ENCODE data around the gene TMEM132A. TPM values are rescaled to one million over a fixed set of nuclear protein-coding genes. Genes with fewer than 3 reads are reported as not detected.
"Not testable (repeated sequence)": the region's sequence is repeated elsewhere in the genome, so short reads cannot be mapped to it uniquely, and the experiment has no call there.

Gene TMEM132A
- total RNA-seq, 1 donor from 2014 or later: 113 TPM

GRCh38 chr11:60906132-60906972, 17.9 kb upstream of the TMEM132A start, which contains the start of gene PRPF19:
TSS of gene PRPF19 (minus strand) at chr11:60906585. CDS start at chr11:60906382, 203 bp downstream.
- TF ChIP-seq, protein P1, sequence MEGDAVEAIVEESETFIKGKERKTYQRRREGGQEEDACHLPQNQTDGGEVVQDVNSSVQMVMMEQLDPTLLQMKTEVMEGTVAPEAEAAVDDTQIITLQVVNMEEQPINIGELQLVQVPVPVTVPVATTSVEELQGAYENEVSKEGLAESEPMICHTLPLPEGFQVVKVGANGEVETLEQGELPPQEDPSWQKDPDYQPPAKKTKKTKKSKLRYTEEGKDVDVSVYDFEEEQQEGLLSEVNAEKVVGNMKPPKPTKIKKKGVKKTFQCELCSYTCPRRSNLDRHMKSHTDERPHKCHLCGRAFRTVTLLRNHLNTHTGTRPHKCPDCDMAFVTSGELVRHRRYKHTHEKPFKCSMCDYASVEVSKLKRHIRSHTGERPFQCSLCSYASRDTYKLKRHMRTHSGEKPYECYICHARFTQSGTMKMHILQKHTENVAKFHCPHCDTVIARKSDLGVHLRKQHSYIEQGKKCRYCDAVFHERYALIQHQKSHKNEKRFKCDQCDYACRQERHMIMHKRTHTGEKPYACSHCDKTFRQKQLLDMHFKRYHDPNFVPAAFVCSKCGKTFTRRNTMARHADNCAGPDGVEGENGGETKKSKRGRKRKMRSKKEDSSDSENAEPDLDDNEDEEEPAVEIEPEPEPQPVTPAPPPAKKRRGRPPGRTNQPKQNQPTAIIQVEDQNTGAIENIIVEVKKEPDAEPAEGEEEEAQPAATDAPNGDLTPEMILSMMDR (IDR thresholded peaks at IDR 0.05): no peak
- Mint-ChIP-seq H3K4me1 (ENCODE audit: unreplicated experiment) (peaks cover 26% of the 10 kb centered on the region), H3K36me3 (ENCODE audit: unreplicated experiment) (peaks cover 4% of the 10 kb centered on the region), H3K4me3 (ENCODE audit: unreplicated experiment) (peak within 1 kb of the TSS; percentile 89), H3K27ac (ENCODE audit: unreplicated experiment) (peak within 1 kb of the TSS; percentile 93), H3K9me3 (ENCODE audit: unreplicated experiment) (no peaks in the 10 kb centered on the region), H3K27me3 (ENCODE audit: unreplicated experiment) (peaks cover 18% of the 10 kb centered on the region)
- DNase-seq (ENCODE audit: extremely low spot score, unreplicated experiment): peak; percentile 99

GRCh38 chr11:60908803-60909202, 15.5 kb upstream of the TMEM132A start:
- DNase-seq (ENCODE audit: extremely low spot score, unreplicated experiment): no peak
- Mint-ChIP-seq H3K27me3 (ENCODE audit: unreplicated experiment) (peaks cover 18% of the 10 kb centered on the region), H3K36me3 (ENCODE audit: unreplicated experiment) (no peaks in the 10 kb centered on the region), H3K4me1 (ENCODE audit: unreplicated experiment) (peaks cover 46% of the 10 kb centered on the region), H3K27ac (ENCODE audit: unreplicated experiment) (no peak overlapping the region), H3K9me3 (ENCODE audit: unreplicated experiment) (no peaks in the 10 kb centered on the region), H3K4me3 (ENCODE audit: unreplicated experiment) (no peak overlapping the region)
- TF ChIP-seq, protein P1 (IDR thresholded peaks at IDR 0.05): no peak

DNA sequence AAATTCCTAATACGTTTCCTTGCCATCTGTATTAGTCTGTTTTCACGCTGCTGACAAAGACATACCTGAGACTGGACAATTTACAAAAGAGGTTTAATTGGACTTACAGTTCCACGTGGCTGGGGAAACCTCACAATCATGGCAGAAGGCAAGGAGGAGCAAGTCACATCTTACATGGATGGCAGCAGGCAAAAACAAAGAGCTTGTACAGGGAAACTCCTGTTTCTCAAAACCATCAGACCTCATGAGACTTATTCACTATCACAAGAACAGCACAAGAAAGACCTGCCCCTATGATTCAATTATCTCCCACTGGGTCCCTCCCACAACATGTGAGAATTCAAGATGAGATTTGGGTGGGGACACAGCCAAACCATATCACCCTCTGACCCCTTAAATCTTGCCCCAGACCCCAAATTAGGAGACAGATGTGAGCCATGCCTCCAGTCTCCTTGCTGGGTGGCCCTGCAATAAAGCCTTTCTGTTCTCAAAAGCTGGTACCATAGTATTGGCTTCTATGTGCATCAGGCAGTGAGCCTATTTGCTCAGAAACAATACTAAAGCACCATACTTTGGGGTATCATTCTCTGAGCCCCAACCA, 14.5 kb upstream of the TMEM132A start:
- peaks cover 18% of the 10 kb centered on the region for H3K27me3 Mint-ChIP-seq (ENCODE audit: unreplicated experiment)
- DNase-seq (ENCODE audit: extremely low spot score, unreplicated experiment); H3K36me3 Mint-ChIP-seq (ENCODE audit: unreplicated experiment); H3K27ac Mint-ChIP-seq (ENCODE audit: unreplicated experiment); H3K4me3 Mint-ChIP-seq (ENCODE audit: unreplicated experiment); H3K9me3 Mint-ChIP-seq (ENCODE audit: unreplicated experiment): not testable (repeated sequence)
- H3K4me1 Mint-ChIP-seq (ENCODE audit: unreplicated experiment): peaks cover 37% of the 10 kb centered on the region

- Mint-ChIP-seq H3K4me1 (ENCODE audit: unreplicated experiment) (peaks cover 34% of the 10 kb centered on the region), H3K36me3 (ENCODE audit: unreplicated experiment) (no peaks in the 10 kb centered on the region), H3K27me3 (ENCODE audit: unreplicated experiment) (peaks cover 18% of the 10 kb centered on the region), H3K4me3 (ENCODE audit: unreplicated experiment) (no peak overlapping the region), H3K27ac (ENCODE audit: unreplicated experiment) (no peak overlapping the region), H3K9me3 (ENCODE audit: unreplicated experiment) (no peaks in the 10 kb centered on the region)
- TF ChIP-seq, protein P1 (IDR thresholded peaks at IDR 0.05): no peak
- no peak for DNase-seq (ENCODE audit: extremely low spot score, unreplicated experiment)
Measured at GRCh38 chr11:60910281-60910687, 14.0 kb upstream of the TMEM132A start.

GRCh38 chr11:60910711-60911380, 13.4 kb upstream of the TMEM132A start:
- H3K36me3 Mint-ChIP-seq (ENCODE audit: unreplicated experiment): no peaks in the 10 kb centered on the region
- no peaks in the 10 kb centered on the region for H3K9me3 Mint-ChIP-seq (ENCODE audit: unreplicated experiment)
- TF ChIP-seq, protein P1 (IDR thresholded peaks at IDR 0.05): no peak
- peaks cover 18% of the 10 kb centered on the region for H3K27me3 Mint-ChIP-seq (ENCODE audit: unreplicated experiment)
- no peak overlapping the region for H3K27ac Mint-ChIP-seq (ENCODE audit: unreplicated experiment)
- H3K4me1 Mint-ChIP-seq (ENCODE audit: unreplicated experiment): peaks cover 34% of the 10 kb centered on the region
- DNase-seq (ENCODE audit: extremely low spot score, unreplicated experiment): no peak
- H3K4me3 Mint-ChIP-seq (ENCODE audit: unreplicated experiment): no peak overlapping the region

Data from osteocyte (in vitro differentiated cells).